HG03064 (cell line): Measurements from ENCODE around the gene DNAJC1.

ENCODE experiments used
- ATAC-seq: cut with Tn5 transposase; IDR thresholded peaks from one replicate; pipeline ENCODE4 v1.9.1; 2021; ENCODE audit warnings: low read depth; ENCODE audit not compliant: unreplicated experiment

Gene DNAJC1

GRCh38 chr10:22010973-22011408 lies 7.5 kb upstream of the DNAJC1 start:
- ATAC-seq: no peak

DNA sequence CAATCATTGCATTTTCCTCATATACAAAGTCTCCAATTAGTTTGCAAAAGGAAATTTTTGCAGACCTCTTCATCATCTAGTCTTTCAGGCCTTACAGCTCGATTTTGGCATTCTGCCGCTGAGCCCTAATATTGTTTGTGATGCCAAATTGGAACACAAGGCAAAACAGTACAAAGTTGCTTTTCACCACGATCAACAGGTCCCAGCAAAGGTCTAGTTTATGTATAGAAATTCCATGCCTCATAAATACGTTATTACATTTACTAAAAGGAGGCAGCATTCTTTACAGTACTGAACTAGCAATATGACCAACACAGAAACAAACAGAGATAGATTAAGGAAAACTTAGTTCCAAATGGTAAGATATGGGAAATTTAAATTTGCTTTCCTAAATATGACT lies 7.0 kb upstream of the DNAJC1 start:
- no peak for ATAC-seq

- ATAC-seq: no peak
Observed at GRCh38 chr10:22006379-22006884, 2.9 kb upstream of the DNAJC1 start.

DNA sequence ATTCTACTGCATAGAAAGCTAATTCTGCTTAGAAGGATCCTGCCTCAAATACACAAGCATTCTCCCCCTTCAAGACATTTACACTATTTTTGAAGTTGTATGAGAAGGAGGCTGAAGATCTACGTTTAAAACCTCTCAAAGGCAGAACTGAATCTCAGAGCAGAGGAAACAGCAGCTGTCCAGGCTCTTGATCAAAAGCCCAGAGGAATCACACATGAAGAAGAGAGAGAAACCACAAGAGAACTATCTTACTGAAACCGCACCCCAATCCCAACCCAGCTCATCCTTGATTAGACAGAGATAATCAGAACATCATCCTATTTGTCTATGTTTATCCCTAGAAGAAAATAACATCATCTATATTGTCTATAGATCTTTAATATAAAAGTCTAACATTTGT lies 2.2 kb upstream of the DNAJC1 start:
- ATAC-seq: no peak

GRCh38 chr10:22003964-22004281 lies 393 bp upstream of the DNAJC1 start:
- ATAC-seq: peak; percentile 0

DNA sequence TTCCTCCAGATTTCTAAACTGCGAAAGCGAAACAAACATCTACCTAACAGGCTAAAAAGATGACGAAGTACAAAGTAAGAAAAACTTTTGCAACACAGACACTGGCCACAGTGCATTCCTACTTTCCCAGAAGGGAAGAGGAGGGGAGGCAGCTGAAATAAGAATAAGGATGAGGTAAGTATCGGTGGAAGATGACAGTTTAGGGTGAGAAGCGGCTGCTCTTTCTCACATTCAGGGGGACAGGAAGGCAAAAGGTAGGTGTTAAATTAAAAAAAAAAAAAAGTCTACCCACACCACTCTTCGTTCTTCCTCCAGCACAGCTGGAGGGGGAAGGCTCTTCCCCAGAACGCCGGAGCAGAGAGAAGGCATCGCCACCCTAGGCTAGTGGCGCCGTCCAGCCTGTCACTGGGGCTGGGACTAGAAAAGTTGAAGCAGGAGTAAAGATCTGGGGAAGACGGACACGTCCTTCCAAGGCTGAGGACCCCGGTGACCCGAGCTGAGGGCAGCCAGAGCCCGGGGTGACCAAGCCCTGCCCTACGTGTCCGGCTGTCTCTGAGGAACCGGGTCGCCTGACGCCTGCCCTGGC lies 846 bp downstream of the DNAJC1 start:
- ATAC-seq: peak; percentile 9

GRCh38 chr10:21995557-21995956 lies 8.0 kb downstream of the DNAJC1 start:
- ATAC-seq: no peak

DNA sequence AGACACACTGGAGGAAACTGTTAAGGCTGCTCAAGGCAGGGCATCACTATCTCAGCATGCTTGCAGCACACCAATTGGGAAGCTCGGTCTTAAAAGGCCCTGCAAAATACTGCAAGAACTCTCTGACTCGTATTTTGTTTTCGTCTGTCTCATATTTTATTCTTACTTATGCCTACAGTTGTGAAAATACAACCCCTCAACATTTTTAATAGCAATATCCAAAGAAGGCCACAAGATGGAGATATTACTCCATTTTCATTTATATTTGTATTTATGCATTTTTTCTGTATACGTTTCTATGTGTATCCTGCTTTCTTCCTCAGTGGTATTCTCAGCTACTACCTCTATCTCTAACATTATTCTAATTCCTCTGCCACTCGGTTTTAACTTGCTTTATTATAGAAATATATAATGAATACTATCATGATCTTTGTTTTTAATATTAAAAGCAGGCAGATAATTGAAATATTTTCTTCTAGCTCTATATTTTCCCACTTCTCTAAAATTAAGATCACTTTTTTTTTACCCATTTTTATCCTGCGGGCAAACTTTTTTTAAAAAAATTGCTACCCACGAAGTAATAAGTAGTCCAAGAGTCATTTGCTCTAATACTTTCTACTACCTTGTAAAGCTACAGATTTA lies 10.0 kb downstream of the DNAJC1 start:
- ATAC-seq: no peak

DNA sequence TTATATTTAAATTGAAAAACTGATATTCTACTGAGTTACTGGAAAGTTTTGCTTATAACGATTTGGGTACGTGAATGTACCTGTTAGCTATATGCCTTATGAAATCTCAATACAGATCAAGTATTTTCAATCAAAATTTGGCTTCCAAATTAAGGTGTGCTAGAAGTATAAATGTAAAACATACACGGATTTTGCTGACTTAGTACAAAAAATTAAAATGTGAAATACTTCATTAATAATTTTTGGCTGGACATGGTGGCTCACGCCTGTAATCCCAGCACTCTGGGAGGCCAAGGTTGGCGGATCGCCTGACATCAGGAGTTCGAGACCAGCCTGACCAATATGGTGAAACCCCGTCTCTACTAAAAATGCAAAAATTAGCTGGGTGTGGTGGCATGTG lies 11.7 kb downstream of the DNAJC1 start:
- ATAC-seq: no peak

- ATAC-seq: no peak
Observed at GRCh38 chr10:21990449-21990848, 13.1 kb downstream of the DNAJC1 start.

DNA sequence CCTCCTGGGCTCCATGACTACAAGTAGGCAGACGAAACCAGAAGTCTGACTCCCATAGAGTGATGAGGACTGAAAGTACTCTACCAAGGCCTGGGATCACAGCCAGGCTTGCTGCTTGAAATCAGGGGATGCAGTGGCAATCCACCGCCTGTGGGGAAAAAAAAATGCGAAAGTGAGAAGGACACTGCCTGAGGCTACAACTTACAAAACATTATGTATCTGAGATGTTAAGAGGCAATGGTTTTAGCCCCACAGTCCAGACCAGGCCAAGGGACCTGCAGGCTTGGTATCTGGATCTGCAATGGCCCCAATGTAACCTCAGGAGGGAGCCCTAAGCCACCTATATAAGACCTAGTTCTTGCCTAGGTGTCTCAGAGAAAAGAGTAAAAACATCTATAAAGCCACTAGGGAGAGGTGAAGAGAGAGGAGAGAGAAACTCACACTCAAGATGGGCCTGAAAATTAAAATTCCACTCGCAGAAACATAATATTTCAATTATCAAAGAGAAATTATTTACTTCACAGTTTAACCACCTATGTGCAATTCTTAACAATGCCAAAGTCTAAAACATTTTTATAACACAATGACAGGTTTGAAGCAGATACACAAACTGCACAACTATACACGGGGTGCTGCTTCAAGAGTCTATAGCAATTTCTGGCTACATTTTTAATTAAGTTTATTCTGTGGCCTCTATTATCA lies 13.9 kb downstream of the DNAJC1 start:
- ATAC-seq: no peak

GRCh38 chr10:21985541-21985940 lies 18.0 kb downstream of the DNAJC1 start:
- no peak for ATAC-seq

- no peak for ATAC-seq
Observed at GRCh38 chr10:21981118-21981517, 22.4 kb downstream of the DNAJC1 start.

- no peak for ATAC-seq
Observed at GRCh38 chr10:21980691-21981090, 22.8 kb downstream of the DNAJC1 start.

DNA sequence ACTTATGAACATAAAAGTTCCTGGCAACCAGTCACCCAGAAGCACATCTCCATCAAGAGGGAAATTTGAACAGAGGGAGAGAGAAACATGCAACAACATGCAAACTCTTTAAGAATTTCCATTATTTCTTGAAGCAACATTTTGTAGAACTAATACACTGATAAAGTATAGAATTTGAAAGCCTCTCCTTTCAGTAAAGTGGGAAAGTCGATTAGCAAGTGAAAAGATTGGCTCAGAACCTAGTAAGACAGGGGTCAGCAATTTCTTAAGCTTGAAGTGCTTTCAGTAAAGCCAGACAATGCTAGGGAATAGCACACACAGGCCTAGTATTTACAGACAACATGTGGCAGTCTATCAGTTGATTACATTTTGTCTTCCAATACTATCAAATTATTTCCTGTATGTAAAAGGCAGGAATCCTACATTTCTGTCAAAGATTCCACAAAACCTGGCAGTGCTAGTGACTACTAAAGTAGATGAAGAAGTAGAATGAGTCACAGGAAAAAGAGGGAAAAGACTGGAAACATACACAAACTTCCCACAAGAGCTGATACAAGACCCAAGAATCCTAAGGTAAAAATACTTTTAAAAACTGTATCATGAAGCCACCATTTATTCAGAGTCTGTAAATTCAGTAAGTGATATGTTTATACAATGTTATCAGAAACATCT lies 25.2 kb downstream of the DNAJC1 start:
- ATAC-seq: no peak

DNA sequence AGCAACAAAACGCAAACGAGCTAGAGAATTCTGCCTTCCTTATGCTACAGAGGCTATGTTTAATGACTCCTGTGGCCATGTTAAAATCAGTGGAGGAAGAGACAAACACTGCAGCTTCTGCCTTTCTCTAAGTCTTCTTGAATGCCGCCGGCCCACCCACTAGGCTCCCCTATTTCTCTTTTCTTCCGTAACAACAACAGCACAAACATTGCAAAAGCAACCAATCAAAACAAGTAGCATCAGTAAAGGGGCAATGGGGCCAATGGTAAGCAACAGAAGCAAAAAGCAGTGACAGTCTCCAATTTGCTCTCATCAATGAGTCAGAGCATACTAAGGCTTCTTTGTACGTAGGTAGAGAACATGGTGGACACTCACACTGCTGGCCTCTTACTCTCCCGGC lies 26.8 kb downstream of the DNAJC1 start:
- ATAC-seq: no peak

- ATAC-seq: no peak
Observed at GRCh38 chr10:21976280-21976679, 27.2 kb downstream of the DNAJC1 start.

DNA sequence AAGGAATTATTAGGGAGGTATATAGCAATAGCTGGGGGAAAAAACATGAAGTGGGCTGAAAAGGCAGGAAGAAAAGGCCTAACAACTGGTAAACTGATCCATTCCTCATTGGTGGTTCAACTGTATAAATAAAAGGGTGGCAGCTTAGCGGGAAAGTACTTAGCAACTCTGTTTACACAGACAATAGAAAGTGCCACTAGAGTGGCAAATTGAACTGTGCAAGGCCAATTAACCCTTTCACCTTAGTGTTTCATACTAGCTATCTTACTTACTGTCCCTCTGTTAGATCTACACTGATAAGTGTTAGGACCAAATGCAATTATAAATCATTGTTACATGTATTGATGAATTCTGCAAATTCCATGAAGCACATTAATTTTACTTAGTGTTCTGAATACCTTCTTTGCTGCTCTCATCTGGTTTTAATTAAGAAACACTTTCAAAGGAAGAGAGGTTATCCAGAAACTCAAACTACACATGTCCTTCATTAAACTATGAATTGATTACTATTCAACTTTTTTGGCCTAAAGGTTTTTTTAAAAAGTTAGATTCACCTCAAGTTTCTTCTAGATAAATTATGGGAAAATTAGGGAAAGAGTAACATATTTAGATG lies 28.0 kb downstream of the DNAJC1 start:
- ATAC-seq: no peak

GRCh38 chr10:21972584-21972983 lies 30.9 kb downstream of the DNAJC1 start:
- ATAC-seq: no peak

GRCh38 chr10:21969326-21970287 lies 33.9 kb downstream of the DNAJC1 start:
- no peak for ATAC-seq
